Measurements from ENCODE around the gene THAP2. TPM values are rescaled to one million over a fixed set of nuclear protein-coding genes. Genes with fewer than 3 reads are reported as not detected.

THAP2 gene
- 7.8 to 8.9 TPM (median 8.9 TPM) in 3 replicates for total RNA-seq

DNA sequence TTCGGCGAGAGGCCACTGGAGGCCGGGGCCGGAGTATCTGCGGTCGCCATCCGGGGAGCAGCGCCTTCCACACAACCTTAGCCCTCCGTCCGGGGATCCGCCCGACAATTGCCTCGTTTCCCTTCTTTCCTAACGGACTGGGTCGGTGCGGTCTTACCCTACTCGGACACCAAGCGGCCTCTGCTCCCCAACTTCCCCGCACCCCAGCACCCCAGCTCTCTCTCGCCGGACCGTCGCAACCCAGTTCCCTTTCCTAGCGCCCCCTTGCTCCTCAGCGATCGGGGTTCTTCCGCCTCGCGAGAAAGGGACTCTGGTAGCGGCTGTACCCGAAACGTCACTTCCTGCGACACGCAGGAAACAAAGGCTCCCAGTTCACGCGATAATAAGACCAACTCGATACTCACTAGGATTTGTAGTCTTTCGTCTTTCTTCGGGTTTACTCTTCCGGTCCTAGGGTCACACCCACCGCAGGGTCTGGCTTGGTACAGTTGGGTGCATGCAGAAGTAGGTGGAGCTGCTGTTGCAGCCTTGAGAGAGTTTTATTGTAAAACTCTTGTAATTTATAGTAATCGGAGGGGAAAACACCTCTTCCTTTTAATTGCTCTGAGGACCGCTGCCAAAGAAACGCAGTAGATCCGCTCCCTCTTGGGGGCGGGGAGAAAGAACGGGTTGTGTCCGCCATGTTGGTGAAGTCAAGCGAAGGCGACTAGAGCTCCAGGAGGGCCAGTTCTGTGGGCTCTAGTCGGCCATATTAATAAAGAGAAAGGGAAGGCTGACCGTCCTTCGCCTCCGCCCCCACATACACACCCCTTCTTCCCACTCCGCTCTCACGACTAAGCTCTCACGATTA is at the start of gene THAP2, which contains the start of gene ZFC3H1:
Gene THAP2, plus strand, starts transcription at position 741 of the 850 bp plus-strand sequence. CDS start 209 bp downstream, outside the sequence.
Gene ZFC3H1, minus strand, starts transcription at position 288 of the 850 bp plus-strand sequence. Its CDS starts 238 bp downstream, at position 50.
- no peaks in the 10 kb centered on the region for H3K9me3 Mint-ChIP-seq
- no peak for TF ChIP-seq CTCF (IDR thresholded peaks at IDR 0.05; ENCODE audit: unreplicated experiment)
- peak within 1 kb of the TSS; percentile 91 for H3K4me3 Mint-ChIP-seq
- peak within 1 kb of the TSS; percentile 100 for H3K27ac Mint-ChIP-seq
- H3K27me3 Mint-ChIP-seq (ENCODE audit: low read depth) = no peaks in the 10 kb centered on the region
- peaks cover 14% of the 10 kb centered on the region for H3K36me3 Mint-ChIP-seq
- H3K4me1 Mint-ChIP-seq = peaks cover 23% of the 10 kb centered on the region
- peak; percentile 82 to 88 for DNase-seq (ENCODE audit: low spot score in 2 of 2, unreplicated experiment in 2 of 2)

DNA sequence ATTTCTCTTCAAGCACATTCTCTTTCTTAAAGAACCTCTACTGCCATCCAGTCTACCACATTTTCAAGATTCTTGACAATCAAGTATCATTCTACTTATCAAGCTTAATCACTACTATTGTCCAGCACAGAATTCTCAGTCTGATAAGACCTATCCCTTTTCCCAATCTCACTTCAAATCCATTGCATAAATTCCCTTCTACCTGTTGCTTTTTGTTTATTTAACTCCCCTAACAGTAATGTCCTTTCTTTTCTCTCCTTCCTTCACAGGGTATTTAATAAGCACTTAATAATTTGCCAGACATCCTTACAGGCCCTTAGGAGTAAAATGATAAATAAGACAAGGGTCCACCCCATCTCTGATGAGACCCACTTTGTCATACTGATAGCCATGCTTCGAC is 42.2 kb upstream of the THAP2 start:
- Mint-ChIP-seq H3K4me3 (no peak overlapping the region), H3K36me3 (peaks cover 45% of the 10 kb centered on the region), H3K4me1 (peaks cover 11% of the 10 kb centered on the region), H3K27ac (no peak overlapping the region), H3K27me3 (ENCODE audit: low read depth) (no peaks in the 10 kb centered on the region), H3K9me3 (no peaks in the 10 kb centered on the region)
- DNase-seq (ENCODE audit: low spot score in 2 of 2, unreplicated experiment in 2 of 2) = no peak
- no peak for TF ChIP-seq CTCF (IDR thresholded peaks at IDR 0.05; ENCODE audit: unreplicated experiment)

DNA sequence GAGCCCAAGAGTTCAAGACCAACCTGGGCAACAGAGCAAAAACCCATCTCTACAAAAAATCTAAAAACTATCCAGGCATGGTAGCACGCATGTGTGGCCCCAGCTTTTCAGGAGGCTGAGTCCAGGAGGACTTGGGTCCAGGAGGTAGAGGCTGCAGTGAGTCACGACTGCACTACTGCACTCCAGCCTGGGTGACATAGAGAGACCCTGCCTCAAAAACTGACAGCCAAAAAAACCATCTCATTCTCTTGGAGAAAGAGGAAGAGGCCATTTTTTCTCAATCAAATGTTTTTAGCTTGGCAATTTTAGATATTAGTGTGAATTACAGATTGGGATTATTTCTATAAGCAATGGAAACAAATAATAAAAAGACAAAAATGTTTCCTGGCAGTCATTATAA is 38.6 kb upstream of the THAP2 start:
- no peaks in the 10 kb centered on the region for H3K9me3 Mint-ChIP-seq
- no peak for DNase-seq (ENCODE audit: low spot score in 2 of 2, unreplicated experiment in 2 of 2)
- TF ChIP-seq CTCF (IDR thresholded peaks at IDR 0.05; ENCODE audit: unreplicated experiment) = no peak
- H3K27me3 Mint-ChIP-seq (ENCODE audit: low read depth) = no peaks in the 10 kb centered on the region
- H3K4me3 Mint-ChIP-seq = no peak overlapping the region
- peaks cover 43% of the 10 kb centered on the region for H3K36me3 Mint-ChIP-seq
- no peak overlapping the region for H3K27ac Mint-ChIP-seq
- peaks cover 22% of the 10 kb centered on the region for H3K4me1 Mint-ChIP-seq

DNA sequence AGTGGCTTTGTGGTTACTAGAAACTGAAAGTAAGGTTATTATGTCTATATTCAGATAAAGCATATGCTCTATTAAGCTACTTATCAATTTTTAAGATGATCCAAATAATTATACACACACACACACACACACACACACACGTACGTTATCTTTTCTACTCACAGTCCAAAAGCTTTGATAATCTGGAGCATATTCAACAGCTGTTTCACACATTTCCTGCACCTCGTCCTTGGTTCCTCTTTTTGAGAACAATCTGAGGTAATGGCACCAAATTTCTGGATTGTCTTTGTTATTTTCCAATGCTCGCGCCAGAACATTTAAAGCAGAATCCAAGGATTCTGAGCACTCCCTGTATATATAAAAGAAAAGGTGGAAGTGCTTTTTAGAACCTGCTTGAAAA is 38.0 kb upstream of the THAP2 start:
- Mint-ChIP-seq H3K27ac (peak overlapping the region; percentile 67), H3K36me3 (peaks cover 40% of the 10 kb centered on the region)

GRCh38 chr12:71626768-71627167 is 37.3 kb upstream of the THAP2 start:
- peak overlapping the region; percentile 67 for H3K27ac Mint-ChIP-seq
- DNase-seq (ENCODE audit: low spot score in 2 of 2, unreplicated experiment in 2 of 2) = no peak
- no peak overlapping the region for H3K4me3 Mint-ChIP-seq
- H3K9me3 Mint-ChIP-seq = no peaks in the 10 kb centered on the region
- no peaks in the 10 kb centered on the region for H3K27me3 Mint-ChIP-seq (ENCODE audit: low read depth)
- peaks cover 36% of the 10 kb centered on the region for H3K36me3 Mint-ChIP-seq
- peaks cover 22% of the 10 kb centered on the region for H3K4me1 Mint-ChIP-seq
- no peak for TF ChIP-seq CTCF (IDR thresholded peaks at IDR 0.05; ENCODE audit: unreplicated experiment)

More for the DNA sequence above, 38.0 kb upstream of the THAP2 start:
- H3K4me1 Mint-ChIP-seq = peaks cover 22% of the 10 kb centered on the region
- no peak overlapping the region for H3K4me3 Mint-ChIP-seq
- no peak for DNase-seq (ENCODE audit: low spot score in 2 of 2, unreplicated experiment in 2 of 2)
- TF ChIP-seq CTCF (IDR thresholded peaks at IDR 0.05; ENCODE audit: unreplicated experiment) = no peak
- no peaks in the 10 kb centered on the region for H3K9me3 Mint-ChIP-seq
- no peaks in the 10 kb centered on the region for H3K27me3 Mint-ChIP-seq (ENCODE audit: low read depth)
